Heart right ventricle (tissue), 16 donors: ENCODE measurements around the gene INPP4B. TPM values are rescaled to one million over a fixed set of nuclear protein-coding genes. Genes with fewer than 3 reads are reported as not detected.
A peak's percentile ranks its signal among the peaks of the same experiment; 100 is the strongest.

ENCODE experiments used
- ATAC-seq, 8 donors: fragments of 200-7000 bp; cut with Tn5 transposase; one replicate each; pipeline ENCODE4 v1.9.1; 2020; ENCODE audit warnings: mild to moderate bottlenecking in 8 of 8, moderate library complexity in 8 of 8, moderate number of reproducible peaks in 1 of 8
- DNase-seq, 2 donors: peaks; one replicate each; pipeline ENCODE4 v3.0.0-alpha.2; 2020
- H3K27ac ChIP-seq, 10 donors: fragments of 200-600 bp; sonication (generic) in 2 of 10; one replicate each; pipeline versions ENCODE4 v1.5.0 to v1.8.0; 2020 to 2022; ENCODE audit warnings: mild to moderate bottlenecking in 3 of 10
- H3K27me3 ChIP-seq, 7 donors: fragments of 200-600 bp; one replicate each; pipeline ENCODE4 v1.8.0; 2021 to 2022; ENCODE audit warnings: mild to moderate bottlenecking in 2 of 7
- H3K36me3 ChIP-seq, 9 donors: fragments of 200-600 bp; sonication (generic) in 1 of 9; one replicate each; pipeline versions ENCODE4 v1.5.0 to v1.8.0; 2020 to 2022; ENCODE audit warnings: mild to moderate bottlenecking in 2 of 9
- H3K4me1 ChIP-seq, 9 donors: fragments of 200-600 bp; sonication (generic) in 1 of 9; one replicate each; pipeline versions ENCODE4 v1.5.0 to v1.8.0; 2020 to 2022; ENCODE audit warnings: mild to moderate bottlenecking in 4 of 9
- H3K4me3 ChIP-seq, 10 donors: fragments of 200-600 bp; sonication (generic) in 2 of 10; one replicate each; pipeline versions ENCODE4 v1.5.0 to v1.8.0; 2020 to 2022; ENCODE audit warnings: mild to moderate bottlenecking in 7 of 10, moderate library complexity in 2 of 10
- H3K9me3 ChIP-seq, 11 donors: fragments of 200-600 bp in 10 of 11; sonication (generic) in 2 of 11; one replicate each; pipeline versions ENCODE4 v1.5.0 to v1.8.0; 2013 to 2022; ENCODE audit warnings: mild to moderate bottlenecking in 2 of 11, control low read depth in 1 of 11, moderate library complexity in 1 of 11
- CTCF ChIP-seq, 9 donors: fragments of 200-600 bp; sonication (generic) in 2 of 9; IDR thresholded peaks; one replicate each; pipeline versions ENCODE4 v1.5.0 to v1.8.0; 2021 to 2022; ENCODE audit warnings: antibody characterized with exemption in 9 of 9, mild to moderate bottlenecking in 5 of 9, moderate library complexity in 1 of 9
- WGBS, 2 donors: extraction: QIAGEN DNeasy Blood & Tissue Kit; methylation state at CpG; one replicate each; pipeline ENCODE4 v1.1.7; 2013; ENCODE audit warnings: inconsistent platforms in 1 of 2; 5-methylcytosine and 5-hydroxymethylcytosine counted together
- intact Hi-C, 10 donors: fragments of 100-400 bp; cut with DNase I; formaldehyde crosslinking; loops; one replicate each; pipeline versions ENCODE4 v1.11.1 to v1.14.2; 2022
- polyA plus RNA-seq, 2 donors: library from polyadenylated mRNA; stranded (reverse); fragments of 200-250 nt; gene quantifications; one replicate each; pipeline ENCODE4 v1.2.3, GENCODE V29; 2013
- total RNA-seq, 10 donors: library from RNA; stranded (reverse); fragmentation: NEBNext Ultra II Directional in 3 of 10; extraction: Animal tissue kit (Norgen Biotek cat#: 25700) in 3 of 10; gene quantifications; one replicate each; pipeline versions ENCODE4 v1.2.1 to v1.2.4, GENCODE V29; 2021 to 2023
- donor health status: Arrhythmogenic right ventricular cardiomyopathy.
- donor health status: ischemic (EF 13 %, LVEDD 7.1; RV severe dilation, severe dysfunction).
- donor health status: healthy with polysubstance abuse.
- donor health status: DM: no; HTN: yes; CAD: no.
- donor health status: DM: no; HTN: no; CAD: no.
- donor health status: ischemic (EF 25% LVEDD 6.9; RV normal size, moderate dysfunction).
- donor health status: ischemic (EF 25% LVEDD 5.7; RV mildly dilated, moderate dysfunction).
- donor health status: healthy.
- donor health status: DM: yes; HTN: yes; CAD: no.
- donor health status: Ischemic cardiomyopathy.
- donor health status: ischemic (EF 35%, LVEDD 5.7; RV mildly dilated, moderate dysfunction).
- donor health status: nonischemic (EF 11% LVEDD 7.7; RV severe dilation, severe dysfunction).
- donor health status: DM: yes; HTN: yes; CAD: no.
- donor health status: PGD.
- donor health status: ischemic (EF 29% LVEDD 5.4; RV normal size, mild dysfunction).
- donor health status: nonischemic (EF 23%, LVEDD 6.1; RV moderate dilation, normal function).

The INPP4B gene
- total and polyA plus RNA-seq, 12 donors, result 3.7 to 100.0 (median 39.1) TPM

GRCh38 chr4:142856576-142856975 lies 10.5 kb upstream of the INPP4B start:
- intact Hi-C loops, result no loop called here
- WGBS, 2 donors, result 85 to 89% methylated on average over 2 of the region's 2 CpGs

GRCh38 chr4:142850478-142850877 lies 4.4 kb upstream of the INPP4B start:
- DNase-seq, result no peak
- peaks cover 0 to 35% (median 15%) of the 10 kb centered on the region in 7 donors for H3K27me3 ChIP-seq
- H3K36me3 ChIP-seq, result no peaks in the 10 kb centered on the region
- TF ChIP-seq CTCF (IDR thresholded peaks at IDR 0.05), result peak in 1 of 9 donors; percentile 9
- no peak for ATAC-seq
- intact Hi-C loops, result no loop called here
- no peaks in the 10 kb centered on the region for H3K9me3 ChIP-seq
- no peak overlapping the region for H3K27ac ChIP-seq
- WGBS, 2 donors, result 83 to 86% methylated on average over 4 of the region's 4 CpGs
- peaks cover 0 to 17% (median 10%) of the 10 kb centered on the region in 9 donors for H3K4me1 ChIP-seq
- no peak overlapping the region for H3K4me3 ChIP-seq

More at GRCh38 chr4:142856576-142856975, 10.5 kb upstream of the INPP4B start:
- H3K27ac ChIP-seq, result no peak overlapping the region
- no peaks in the 10 kb centered on the region for H3K27me3 ChIP-seq
- no peak overlapping the region for H3K4me3 ChIP-seq
- ATAC-seq (no peak), DNase-seq (no peak)
- H3K9me3 ChIP-seq, result no peaks in the 10 kb centered on the region
- TF ChIP-seq CTCF (IDR thresholded peaks at IDR 0.05), result no peak
- no peaks in the 10 kb centered on the region for H3K36me3 ChIP-seq
- H3K4me1 ChIP-seq, result no peaks in the 10 kb centered on the region

GRCh38 chr4:142846729-142847596 lies 862 bp upstream of the INPP4B start:
- DNase-seq (peak; percentile 33 to 45), ATAC-seq (peak; percentile 57 to 84 (median 78))
- H3K27ac ChIP-seq, result peak overlapping the region; percentile 57 to 93 (median 82)
- peaks cover 0 to 55% (median 15%) of the 10 kb centered on the region in 7 donors for H3K27me3 ChIP-seq
- intact Hi-C loops, result loop anchor here in 8 of 10 donors (2.0 to 10.0 kb wide), 8 partner anchors 492 to 1692 kb away; no protein-coding TSS in a partner anchor
- 3 to 4% methylated on average over 50 of the region's 50 CpGs for WGBS, 2 donors
- no peaks in the 10 kb centered on the region for H3K9me3 ChIP-seq
- H3K4me3 ChIP-seq, result peak overlapping the region; percentile 57 to 79 (median 66)
- H3K4me1 ChIP-seq, result peaks cover 0 to 30% (median 10%) of the 10 kb centered on the region in 9 donors
- peak in 7 of 9 donors; percentile 33 to 56 (median 50) for TF ChIP-seq CTCF (IDR thresholded peaks at IDR 0.05)
- no peaks in the 10 kb centered on the region for H3K36me3 ChIP-seq

- intact Hi-C loops, result loop anchor here in 8 of 10 donors (2.0 to 10.0 kb wide), 8 partner anchors 491 to 1691 kb away; no protein-coding TSS in a partner anchor
- no peak for TF ChIP-seq CTCF (IDR thresholded peaks at IDR 0.05)
- peak; percentile 9 to 30 for DNase-seq
- peaks cover 0 to 55% (median 15%) of the 10 kb centered on the region in 7 donors for H3K27me3 ChIP-seq
- H3K27ac ChIP-seq, result peak overlapping the region; percentile 57 to 93 (median 82)
- peaks cover 0 to 30% (median 10%) of the 10 kb centered on the region in 9 donors for H3K4me1 ChIP-seq
- ATAC-seq, result peak; percentile 11 to 66 (median 41)
- H3K4me3 ChIP-seq, result peak overlapping the region; percentile 57 to 79 (median 66)
- WGBS, 2 donors, result 2 to 6% methylated on average over 43 of the region's 43 CpGs
- no peaks in the 10 kb centered on the region for H3K36me3 ChIP-seq
- no peaks in the 10 kb centered on the region for H3K9me3 ChIP-seq
Measured at GRCh38 chr4:142845293-142846107, 601 bp downstream of the INPP4B start.
